ENCODE measurements around the gene TBC1D20.

TBC1D20 gene

GRCh38 chr20:437787-438486 lies 24.4 kb downstream of the TBC1D20 start:
- no peak for DNase-seq

GRCh38 chr20:436476-436875 lies 25.9 kb downstream of the TBC1D20 start:
- no peak for DNase-seq

GRCh38 chr20:435558-435957 lies 26.8 kb downstream of the TBC1D20 start:
- DNase-seq = no peak

GRCh38 chr20:434661-435419 lies 27.5 kb downstream of the TBC1D20 start:
- no peak for DNase-seq

- no peak for DNase-seq
Observed at GRCh38 chr20:434221-434620, 28.1 kb downstream of the TBC1D20 start.

GRCh38 chr20:433300-433975 lies 28.9 kb downstream of the TBC1D20 start:
- DNase-seq = peak; percentile 72

GRCh38 chr20:432677-433299 lies 29.5 kb downstream of the TBC1D20 start:
- no peak for DNase-seq

- no peak for DNase-seq
Observed at GRCh38 chr20:432208-432607, 30.1 kb downstream of the TBC1D20 start.

GRCh38 chr20:431012-431904 lies 31.1 kb downstream of the TBC1D20 start:
- DNase-seq = peak; percentile 31

- no peak for DNase-seq
Observed at GRCh38 chr20:430091-430999, 32.0 kb downstream of the TBC1D20 start.

- no peak for DNase-seq
Observed at GRCh38 chr20:428658-429200, 33.6 kb downstream of the TBC1D20 start.

- DNase-seq = no peak
Observed at GRCh38 chr20:427849-428657, 34.3 kb downstream of the TBC1D20 start.

- DNase-seq = no peak
Observed at GRCh38 chr20:427401-427800, 34.9 kb downstream of the TBC1D20 start.

- DNase-seq = no peak
Observed at GRCh38 chr20:426566-426965, 35.8 kb downstream of the TBC1D20 start.

- no peak for DNase-seq
Observed at GRCh38 chr20:421685-422250, 40.6 kb downstream of the TBC1D20 start.

GRCh38 chr20:420721-421574 lies 41.4 kb downstream of the TBC1D20 start:
- DNase-seq = no peak

- no peak for DNase-seq
Observed at GRCh38 chr20:420166-420620, 42.1 kb downstream of the TBC1D20 start.

- DNase-seq = no peak
Observed at GRCh38 chr20:419556-420165, 42.7 kb downstream of the TBC1D20 start.

All from CD4-positive, alpha-beta T cell treated with Interleukin-17A for 1 hour (primary cell).